Ectodermal cell (in vitro differentiated cells): ENCODE data around the gene NOX3.
"Not testable (repeated sequence)": the region's sequence is repeated elsewhere in the genome, so short reads cannot be mapped to it uniquely, and the experiment has no call there.

Experiments used
- H3K27ac ChIP-seq: 2 replicates; pipeline ENCODE4 v1.7.0; 2013; ENCODE audit warnings: mild to moderate bottlenecking, low read depth, low read length; ENCODE audit not compliant: insufficient read depth, poor library complexity, severe bottlenecking
- H3K27me3 ChIP-seq: 2 replicates; pipeline ENCODE4 v1.7.0; 2013; ENCODE audit warnings: mild to moderate bottlenecking, low read length; ENCODE audit not compliant: insufficient read depth, control insufficient read depth, poor library complexity, severe bottlenecking
- H3K36me3 ChIP-seq: one replicate; pipeline ENCODE4 v1.7.0; 2013; ENCODE audit warnings: low read length; ENCODE audit not compliant: control insufficient read depth, insufficient read depth
- H3K4me1 ChIP-seq: one replicate; pipeline ENCODE4 v1.7.0; 2013; ENCODE audit warnings: low read length; ENCODE audit not compliant: control insufficient read depth, insufficient read depth
- H3K4me3 ChIP-seq: 2 replicates; pipeline ENCODE4 v1.7.0; 2013; ENCODE audit warnings: low read depth, low read length, control low read depth; ENCODE audit not compliant: insufficient read depth
- H3K9me3 ChIP-seq: 2 replicates; pipeline ENCODE4 v1.7.0; 2013; ENCODE audit warnings: mild to moderate bottlenecking, low read length, moderate library complexity; ENCODE audit not compliant: control insufficient read depth
- WGBS, 2 experiments: methylation state at CpG; one replicate each; pipeline ENCODE4 v1.1.7; 2013; ENCODE audit warnings: missing lambda C conversion rate in 2 of 2; 5-methylcytosine and 5-hydroxymethylcytosine counted together

The NOX3 gene

GRCh38 chr6:155470979-155471616 is 15.5 kb upstream of the NOX3 start:
- not testable (repeated sequence) for H3K4me3 ChIP-seq, H3K9me3 ChIP-seq, H3K36me3 ChIP-seq, H3K27me3 ChIP-seq, H3K27ac ChIP-seq, H3K4me1 ChIP-seq
- WGBS, 2 experiments: 84 to 95% methylated on average over 4 to 5 of the region's 5 CpGs

GRCh38 chr6:155468543-155468942 is 12.9 kb upstream of the NOX3 start:
- not testable (repeated sequence) for H3K4me3 ChIP-seq, H3K4me1 ChIP-seq, H3K27ac ChIP-seq, H3K36me3 ChIP-seq, H3K27me3 ChIP-seq, H3K9me3 ChIP-seq
- 91 to 94% methylated on average over 3 of the region's 3 CpGs for WGBS, 2 experiments

- Histone ChIP-seq H3K27ac (no peak overlapping the region), H3K4me3 (no peak overlapping the region), H3K36me3 (no peaks in the 10 kb centered on the region), H3K27me3 (no peaks in the 10 kb centered on the region), H3K9me3 (no peaks in the 10 kb centered on the region), H3K4me1 (no peaks in the 10 kb centered on the region)
- 93 to 94% methylated on average over 3 of the region's 3 CpGs for WGBS, 2 experiments
These were observed 10.9 kb upstream of the NOX3 start for GRCh38 chr6:155466539-155466938.

- Histone ChIP-seq H3K4me1 (no peaks in the 10 kb centered on the region), H3K36me3 (no peaks in the 10 kb centered on the region), H3K27ac (no peak overlapping the region), H3K9me3 (no peaks in the 10 kb centered on the region), H3K4me3 (no peak overlapping the region), H3K27me3 (no peaks in the 10 kb centered on the region)
- 74 to 80% methylated on average over 6 of the region's 6 CpGs for WGBS, 2 experiments
These were observed 5.9 kb upstream of the NOX3 start for GRCh38 chr6:155461556-155461955.

- Histone ChIP-seq H3K4me3 (no peak overlapping the region), H3K9me3 (no peaks in the 10 kb centered on the region), H3K4me1 (peaks cover 11% of the 10 kb centered on the region), H3K27ac (no peak overlapping the region), H3K27me3 (no peaks in the 10 kb centered on the region), H3K36me3 (no peaks in the 10 kb centered on the region)
- WGBS, 2 experiments: 92 to 96% methylated on average over 3 to 4 of the region's 4 CpGs
These were observed 1.2 kb downstream of the NOX3 start for GRCh38 chr6:155454471-155454870.

- H3K4me3 ChIP-seq: no peak overlapping the region
- H3K4me1 ChIP-seq: peaks cover 15% of the 10 kb centered on the region
- no peaks in the 10 kb centered on the region for H3K27me3 ChIP-seq
- no peak overlapping the region for H3K27ac ChIP-seq
- WGBS, 2 experiments: 94 to 100% methylated on average over 1 of the region's 1 CpG
- no peaks in the 10 kb centered on the region for H3K36me3 ChIP-seq
- no peaks in the 10 kb centered on the region for H3K9me3 ChIP-seq
These were observed 1.6 kb downstream of the NOX3 start for GRCh38 chr6:155454008-155454407.

GRCh38 chr6:155452576-155452975 is 3.1 kb downstream of the NOX3 start:
- no peak overlapping the region for H3K4me3 ChIP-seq
- WGBS, 2 experiments: 88 to 89% methylated on average over 3 of the region's 3 CpGs
- no peak overlapping the region for H3K27ac ChIP-seq

GRCh38 chr6:155451530-155451929 is 4.1 kb downstream of the NOX3 start:
- not testable (repeated sequence) for H3K27me3 ChIP-seq, H3K9me3 ChIP-seq, H3K4me3 ChIP-seq, H3K27ac ChIP-seq, H3K36me3 ChIP-seq
- WGBS, 2 experiments: 83 to 86% methylated on average over 6 to 7 of the region's 7 CpGs
- H3K4me1 ChIP-seq: peaks cover 15% of the 10 kb centered on the region

More at GRCh38 chr6:155452576-155452975, 3.1 kb downstream of the NOX3 start:
- H3K36me3 ChIP-seq: no peaks in the 10 kb centered on the region
- H3K9me3 ChIP-seq: no peaks in the 10 kb centered on the region
- H3K27me3 ChIP-seq: no peaks in the 10 kb centered on the region
- H3K4me1 ChIP-seq: peaks cover 15% of the 10 kb centered on the region

- H3K27ac ChIP-seq: no peak overlapping the region
- 96 to 100% methylated on average over 2 of the region's 2 CpGs for WGBS, 2 experiments
- H3K4me1 ChIP-seq: peaks cover 11% of the 10 kb centered on the region
These were observed 5.4 kb downstream of the NOX3 start for GRCh38 chr6:155450240-155450581.

GRCh38 chr6:155449450-155450239 is 6.0 kb downstream of the NOX3 start:
- Histone ChIP-seq H3K36me3 (no peaks in the 10 kb centered on the region), H3K27me3 (no peaks in the 10 kb centered on the region), H3K9me3 (no peaks in the 10 kb centered on the region), H3K4me3 (no peak overlapping the region), H3K4me1 (peaks cover 11% of the 10 kb centered on the region), H3K27ac (no peak overlapping the region)
- WGBS, 2 experiments: 83 to 86% methylated on average over 14 of the region's 14 CpGs

More at GRCh38 chr6:155450240-155450581, 5.4 kb downstream of the NOX3 start:
- H3K9me3 ChIP-seq: no peaks in the 10 kb centered on the region
- no peaks in the 10 kb centered on the region for H3K27me3 ChIP-seq
- no peak overlapping the region for H3K4me3 ChIP-seq
- H3K36me3 ChIP-seq: no peaks in the 10 kb centered on the region
